ENCODE measurements around the gene LRRC75B.

- TF ChIP-seq POLR2A (IDR thresholded peaks at IDR 0.05) (no peak), CTCF (IDR thresholded peaks at IDR 0.05) (no peak)
Measured at GRCh38 chr22:24588381-24588756, 4.5 kb downstream of the LRRC75B start.

All from testis (tissue), 2 donors.